ENCODE data around the gene PSMB9. TPM values are rescaled to one million over a fixed set of nuclear protein-coding genes. Genes with fewer than 3 reads are reported as not detected.
A peak's percentile ranks its signal among the peaks of the same experiment; 100 is the strongest.

Gene PSMB9
- polyA plus RNA-seq, 1 donor from 2014 or later = 695 TPM

GRCh38 chr6:32844839-32845383 is 9.1 kb upstream of the PSMB9 start:
- Mint-ChIP-seq H3K27me3 (no peaks in the 10 kb centered on the region), H3K9me3 (peaks cover 0 to 2% (median 0%) of the 10 kb centered on the region in 3 donors), H3K4me1 (peaks cover 57 to 70% (median 59%) of the 10 kb centered on the region in 3 donors), H3K36me3 (peaks cover 31% of the 10 kb centered on the region), H3K27ac (peak overlapping the region; percentile 98 to 100 (median 100)), H3K4me3 (peak overlapping the region; percentile 95 to 100 (median 97))

- peaks cover 31% of the 10 kb centered on the region for H3K36me3 Mint-ChIP-seq
- H3K4me3 Mint-ChIP-seq = peak overlapping the region; percentile 95 to 100 (median 97)
- H3K27me3 Mint-ChIP-seq = no peaks in the 10 kb centered on the region
- H3K9me3 Mint-ChIP-seq = peaks cover 0 to 2% (median 0%) of the 10 kb centered on the region in 3 donors
- peaks cover 55 to 69% (median 57%) of the 10 kb centered on the region in 3 donors for H3K4me1 Mint-ChIP-seq
- H3K27ac Mint-ChIP-seq = peak overlapping the region; percentile 98 to 100 (median 100)
Measured at GRCh38 chr6:32845384-32845884, 8.6 kb upstream of the PSMB9 start.

GRCh38 chr6:32847004-32847403 is 7.0 kb upstream of the PSMB9 start:
- peaks cover 0 to 2% (median 0%) of the 10 kb centered on the region in 3 donors for H3K9me3 Mint-ChIP-seq
- H3K4me1 Mint-ChIP-seq = peaks cover 58 to 68% (median 60%) of the 10 kb centered on the region in 3 donors
- peaks cover 35% of the 10 kb centered on the region for H3K36me3 Mint-ChIP-seq
- H3K27ac Mint-ChIP-seq = peak overlapping the region in 2 of 3 donors; percentile 98 to 100
- peak overlapping the region; percentile 62 to 100 (median 97) for H3K4me3 Mint-ChIP-seq
- no peaks in the 10 kb centered on the region for H3K27me3 Mint-ChIP-seq

GRCh38 chr6:32847795-32848194 is 6.2 kb upstream of the PSMB9 start:
- peak overlapping the region; percentile 80 to 98 (median 90) for H3K27ac Mint-ChIP-seq
- peaks cover 33% of the 10 kb centered on the region for H3K36me3 Mint-ChIP-seq
- H3K9me3 Mint-ChIP-seq = peaks cover 0 to 2% (median 0%) of the 10 kb centered on the region in 3 donors

GRCh38 chr6:32849126-32849525 is 4.9 kb upstream of the PSMB9 start:
- Mint-ChIP-seq H3K4me3 (peak overlapping the region in 2 of 4 donors; percentile 75 to 95), H3K36me3 (peaks cover 28% of the 10 kb centered on the region), H3K27me3 (no peaks in the 10 kb centered on the region), H3K4me1 (peaks cover 52 to 59% (median 58%) of the 10 kb centered on the region in 3 donors), H3K27ac (peak overlapping the region in 2 of 3 donors; percentile 80 to 98), H3K9me3 (peaks cover 0 to 2% (median 0%) of the 10 kb centered on the region in 3 donors)

More at GRCh38 chr6:32847795-32848194, 6.2 kb upstream of the PSMB9 start:
- H3K4me3 Mint-ChIP-seq = peak overlapping the region; percentile 58 to 100 (median 78)
- no peaks in the 10 kb centered on the region for H3K27me3 Mint-ChIP-seq
- H3K4me1 Mint-ChIP-seq = peaks cover 59 to 62% (median 61%) of the 10 kb centered on the region in 3 donors

- Mint-ChIP-seq H3K9me3 (peaks cover 0 to 2% (median 0%) of the 10 kb centered on the region in 3 donors), H3K36me3 (peaks cover 18% of the 10 kb centered on the region), H3K27ac (peak overlapping the region; percentile 62 to 95 (median 74)), H3K4me3 (peak overlapping the region; percentile 58 to 99 (median 98)), H3K27me3 (no peaks in the 10 kb centered on the region), H3K4me1 (peaks cover 59 to 65% (median 64%) of the 10 kb centered on the region in 3 donors)
Measured at GRCh38 chr6:32851025-32851424, 3.0 kb upstream of the PSMB9 start.

- peaks cover 18% of the 10 kb centered on the region for H3K36me3 Mint-ChIP-seq
- H3K9me3 Mint-ChIP-seq = peaks cover 0 to 2% (median 0%) of the 10 kb centered on the region in 3 donors
- H3K27ac Mint-ChIP-seq = peak overlapping the region; percentile 95 to 100 (median 99)
- H3K27me3 Mint-ChIP-seq = no peaks in the 10 kb centered on the region
- peak overlapping the region; percentile 97 to 99 (median 99) for H3K4me3 Mint-ChIP-seq
- H3K4me1 Mint-ChIP-seq = peaks cover 53 to 65% (median 61%) of the 10 kb centered on the region in 3 donors
Measured at GRCh38 chr6:32852018-32852843, 1.8 kb upstream of the PSMB9 start.

- Mint-ChIP-seq H3K9me3 (peaks cover 0 to 2% (median 0%) of the 10 kb centered on the region in 3 donors), H3K36me3 (peaks cover 17% of the 10 kb centered on the region), H3K27ac (peak overlapping the region; percentile 95 to 100 (median 99)), H3K27me3 (no peaks in the 10 kb centered on the region), H3K4me3 (peak overlapping the region; percentile 97 to 99 (median 99)), H3K4me1 (peaks cover 51 to 61% (median 58%) of the 10 kb centered on the region in 3 donors)
Measured at GRCh38 chr6:32852844-32853540, 1.0 kb upstream of the PSMB9 start.

GRCh38 chr6:32854376-32855178 is 585 bp downstream of the PSMB9 start:
- peak overlapping the region; percentile 97 to 99 (median 99) for H3K4me3 Mint-ChIP-seq
- H3K4me1 Mint-ChIP-seq = peaks cover 49 to 60% (median 51%) of the 10 kb centered on the region in 3 donors
- H3K9me3 Mint-ChIP-seq = no peaks in the 10 kb centered on the region
- H3K36me3 Mint-ChIP-seq = peaks cover 12% of the 10 kb centered on the region
- H3K27me3 Mint-ChIP-seq = no peaks in the 10 kb centered on the region
- H3K27ac Mint-ChIP-seq = peak overlapping the region; percentile 95 to 100 (median 99)

GRCh38 chr6:32855467-32856174 is 1.6 kb downstream of the PSMB9 start:
- peak overlapping the region; percentile 59 to 99 (median 95) for H3K27ac Mint-ChIP-seq
- H3K27me3 Mint-ChIP-seq = no peaks in the 10 kb centered on the region
- H3K4me1 Mint-ChIP-seq = peaks cover 42 to 56% (median 50%) of the 10 kb centered on the region in 3 donors
- H3K4me3 Mint-ChIP-seq = peak overlapping the region; percentile 97 to 99 (median 99)
- peaks cover 13% of the 10 kb centered on the region for H3K36me3 Mint-ChIP-seq
- H3K9me3 Mint-ChIP-seq = no peaks in the 10 kb centered on the region

- Mint-ChIP-seq H3K4me1 (peaks cover 26 to 50% (median 38%) of the 10 kb centered on the region in 3 donors), H3K27ac (peak overlapping the region in 2 of 3 donors; percentile 23 to 89), H3K36me3 (peaks cover 8% of the 10 kb centered on the region), H3K27me3 (no peaks in the 10 kb centered on the region), H3K9me3 (no peaks in the 10 kb centered on the region), H3K4me3 (peak overlapping the region in 3 of 4 donors; percentile 32 to 71 (median 57))
Measured at GRCh38 chr6:32857156-32857891, 3.3 kb downstream of the PSMB9 start.

GRCh38 chr6:32858194-32858593 is 4.2 kb downstream of the PSMB9 start:
- Mint-ChIP-seq H3K27me3 (no peaks in the 10 kb centered on the region), H3K4me3 (peak overlapping the region in 3 of 4 donors; percentile 32 to 79 (median 57)), H3K36me3 (peaks cover 8% of the 10 kb centered on the region), H3K4me1 (peaks cover 23 to 51% (median 32%) of the 10 kb centered on the region in 3 donors), H3K9me3 (no peaks in the 10 kb centered on the region), H3K27ac (peak overlapping the region; percentile 30 to 89 (median 86))
